Breast epithelium (tissue), 3 donors: ENCODE measurements around the gene TOB1.

Source experiments
- POLR2A ChIP-seq: fragments of 450-650 bp; IDR thresholded peaks from one replicate; pipeline ENCODE4 v1.6.1; 2016; ENCODE audit warnings: antibody characterized with exemption, mild to moderate bottlenecking, moderate library complexity
- POLR2AphosphoS5 ChIP-seq, 3 donors: sonication (generic); formaldehyde crosslinking; IDR thresholded peaks; one replicate each; pipeline ENCODE4 v1.6.1; 2017; ENCODE audit warnings: antibody characterized with exemption in 3 of 3
- TF ChIP-seq, protein P1 (sequence below), 3 donors: fragments of 450-650 bp; IDR thresholded peaks; one replicate each; pipeline ENCODE4 v1.5.1; 2016 to 2017; ENCODE audit warnings: antibody characterized with exemption in 3 of 3, mild to moderate bottlenecking in 3 of 3, moderate library complexity in 3 of 3

DNA sequence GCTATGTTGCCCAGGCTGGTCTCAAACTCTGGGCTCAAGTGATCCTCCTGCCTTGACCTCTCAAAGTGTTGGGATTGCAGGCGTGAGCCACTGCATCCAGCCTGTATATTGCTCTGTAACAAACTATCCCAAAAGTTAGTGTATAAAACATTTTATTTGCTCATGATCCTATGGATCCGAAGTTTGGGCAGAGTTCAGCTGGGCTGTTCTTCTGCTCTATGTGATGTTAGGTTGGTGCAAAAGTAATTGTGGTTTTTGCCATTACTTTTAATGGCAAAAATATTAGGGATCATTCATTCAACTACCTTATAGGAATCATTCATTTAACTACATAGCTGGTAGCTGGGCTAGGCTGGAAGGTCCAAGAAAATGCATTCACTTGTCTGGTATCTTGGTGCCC is 43.6 kb downstream of the TOB1 start:
- TF ChIP-seq, protein P1, sequence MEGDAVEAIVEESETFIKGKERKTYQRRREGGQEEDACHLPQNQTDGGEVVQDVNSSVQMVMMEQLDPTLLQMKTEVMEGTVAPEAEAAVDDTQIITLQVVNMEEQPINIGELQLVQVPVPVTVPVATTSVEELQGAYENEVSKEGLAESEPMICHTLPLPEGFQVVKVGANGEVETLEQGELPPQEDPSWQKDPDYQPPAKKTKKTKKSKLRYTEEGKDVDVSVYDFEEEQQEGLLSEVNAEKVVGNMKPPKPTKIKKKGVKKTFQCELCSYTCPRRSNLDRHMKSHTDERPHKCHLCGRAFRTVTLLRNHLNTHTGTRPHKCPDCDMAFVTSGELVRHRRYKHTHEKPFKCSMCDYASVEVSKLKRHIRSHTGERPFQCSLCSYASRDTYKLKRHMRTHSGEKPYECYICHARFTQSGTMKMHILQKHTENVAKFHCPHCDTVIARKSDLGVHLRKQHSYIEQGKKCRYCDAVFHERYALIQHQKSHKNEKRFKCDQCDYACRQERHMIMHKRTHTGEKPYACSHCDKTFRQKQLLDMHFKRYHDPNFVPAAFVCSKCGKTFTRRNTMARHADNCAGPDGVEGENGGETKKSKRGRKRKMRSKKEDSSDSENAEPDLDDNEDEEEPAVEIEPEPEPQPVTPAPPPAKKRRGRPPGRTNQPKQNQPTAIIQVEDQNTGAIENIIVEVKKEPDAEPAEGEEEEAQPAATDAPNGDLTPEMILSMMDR (IDR thresholded peaks at IDR 0.05), result no peak
- no peak for TF ChIP-seq POLR2AphosphoS5 (IDR thresholded peaks at IDR 0.05)
- no peak for TF ChIP-seq POLR2A
